HT1080 (cell line): ENCODE results near the gene USP15. TPM values are rescaled to one million over a fixed set of nuclear protein-coding genes. Genes with fewer than 3 reads are reported as not detected.
"Not testable (repeated sequence)": the region's sequence is repeated elsewhere in the genome, so short reads cannot be mapped to it uniquely, and the experiment has no call there.

ENCODE experiments used
- DNase-seq: peaks from one replicate; pipeline ENCODE4 v3.0.0-alpha.2; 2015; ENCODE audit warnings: low read depth
- total RNA-seq: library from RNA; depleted of rRNA; stranded (reverse); fragments of >200 nt; shearing (Covaris generic); gene quantifications from 2 replicates; pipeline ENCODE4 v1.2.3, GENCODE V29; 2014

Gene USP15
- total RNA-seq, 1 experiment from 2014 or later: 58.4 TPM

DNA sequence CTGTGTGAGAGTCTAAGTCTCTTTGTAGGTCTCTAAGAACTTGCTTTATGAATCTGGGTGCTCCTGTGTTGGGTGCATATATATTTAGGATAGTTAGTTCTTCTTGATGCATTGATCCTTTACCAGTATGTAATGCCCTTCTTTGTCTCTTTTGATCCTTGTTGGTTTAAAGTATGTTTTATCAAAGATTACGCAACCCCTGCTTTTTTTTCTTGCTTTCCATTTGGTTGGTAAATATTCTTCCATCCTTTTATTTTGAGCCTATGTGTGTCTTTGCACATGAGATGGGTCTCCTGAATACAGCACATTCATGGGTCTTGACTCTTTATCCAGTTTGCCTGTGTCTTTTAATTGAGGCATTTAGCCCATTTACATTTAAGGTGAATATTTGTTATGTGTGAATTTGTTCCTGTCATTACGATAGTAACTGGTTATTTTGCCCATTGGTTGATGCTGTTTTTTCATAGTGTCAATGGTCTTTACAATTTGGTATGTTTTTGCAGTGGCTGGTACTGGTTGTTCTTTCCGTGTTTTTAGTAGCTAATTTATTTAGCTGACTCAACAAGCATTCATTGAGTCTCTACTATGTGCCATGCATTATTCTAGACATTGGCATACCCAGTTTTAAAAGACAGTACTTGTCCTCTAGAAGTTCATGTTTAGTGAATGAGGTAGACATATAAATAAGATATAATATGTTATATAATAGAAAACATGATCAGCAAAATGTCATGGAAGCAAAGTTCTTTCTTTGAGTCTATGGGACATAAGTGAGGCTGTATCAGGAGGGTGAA is 108.4 kb downstream of the USP15 start:
- not testable (repeated sequence) for DNase-seq

DNA sequence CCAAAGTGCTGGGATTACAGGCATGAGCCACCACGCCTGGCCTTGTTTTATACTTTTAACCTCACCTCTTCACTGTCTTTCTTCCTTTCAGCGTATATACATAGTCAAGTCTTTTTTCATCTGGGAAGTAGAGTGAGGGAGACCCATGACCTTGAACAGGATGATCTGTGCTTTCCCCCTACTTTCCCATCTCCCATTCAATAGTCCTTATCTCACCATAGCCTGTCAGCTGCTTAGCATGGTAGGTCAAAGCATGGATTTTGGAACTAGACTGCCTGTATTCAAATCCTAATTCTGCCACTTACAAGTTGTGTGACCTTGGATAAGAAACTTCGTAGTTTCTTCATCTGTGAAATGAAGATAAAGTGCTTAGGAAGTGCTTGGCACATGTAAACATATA is 110.0 kb downstream of the USP15 start:
- DNase-seq: no peak

DNA sequence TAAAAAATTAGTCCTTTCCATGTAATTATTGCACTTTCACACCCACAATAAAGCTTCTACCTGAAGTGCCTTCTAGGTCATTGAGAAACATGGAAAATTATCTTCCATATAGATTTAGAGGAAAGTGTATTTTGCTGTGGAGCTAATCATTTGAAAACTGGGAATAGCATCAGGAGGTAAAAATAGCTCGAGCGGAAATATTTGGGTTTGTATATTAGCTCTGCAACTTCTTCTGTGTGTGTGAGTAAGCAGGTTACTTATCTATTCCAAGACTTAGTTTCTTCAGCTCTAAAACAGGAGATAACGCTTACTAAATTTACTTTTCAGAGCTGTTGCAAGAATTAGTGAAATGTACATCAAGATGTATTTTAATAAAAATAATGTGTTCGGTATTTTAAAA is 111.5 kb downstream of the USP15 start:
- no peak for DNase-seq

DNA sequence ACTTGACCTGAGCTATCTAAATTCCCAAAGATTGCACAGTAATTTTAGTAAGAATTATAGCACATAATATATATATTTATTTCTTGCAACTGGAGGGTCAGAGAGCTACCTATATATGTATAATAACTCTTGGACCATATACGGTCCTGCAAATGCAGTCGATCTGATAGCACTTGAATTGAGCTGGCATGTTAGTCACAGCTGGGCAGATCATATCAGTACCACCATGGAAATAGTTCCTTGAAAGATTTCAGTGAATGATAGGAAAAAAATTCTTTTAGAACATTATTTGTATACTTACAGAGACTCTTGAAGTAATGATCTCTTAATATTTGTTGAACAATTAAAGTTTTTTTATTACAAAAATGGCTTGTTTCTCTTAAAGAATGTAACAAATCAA is 111.9 kb downstream of the USP15 start:
- no peak for DNase-seq

DNA sequence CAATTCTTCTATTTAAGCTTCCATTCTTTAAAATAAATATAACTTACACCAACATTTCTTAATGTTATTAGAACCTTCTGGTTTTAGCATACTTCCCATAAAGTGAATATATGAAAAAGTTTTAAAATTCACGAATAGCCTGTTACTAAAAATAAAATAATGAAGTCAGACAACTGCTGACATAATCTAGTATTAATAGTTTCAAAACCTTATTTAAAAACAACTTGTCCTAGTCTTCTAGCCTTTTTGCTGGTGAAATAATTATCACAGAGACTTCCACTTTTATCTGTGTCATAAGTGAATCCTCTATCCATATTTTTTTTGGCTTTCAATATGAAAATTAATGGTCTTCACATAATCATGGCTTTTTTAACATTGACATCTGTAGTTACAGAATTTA is 112.6 kb downstream of the USP15 start:
- no peak for DNase-seq

DNA sequence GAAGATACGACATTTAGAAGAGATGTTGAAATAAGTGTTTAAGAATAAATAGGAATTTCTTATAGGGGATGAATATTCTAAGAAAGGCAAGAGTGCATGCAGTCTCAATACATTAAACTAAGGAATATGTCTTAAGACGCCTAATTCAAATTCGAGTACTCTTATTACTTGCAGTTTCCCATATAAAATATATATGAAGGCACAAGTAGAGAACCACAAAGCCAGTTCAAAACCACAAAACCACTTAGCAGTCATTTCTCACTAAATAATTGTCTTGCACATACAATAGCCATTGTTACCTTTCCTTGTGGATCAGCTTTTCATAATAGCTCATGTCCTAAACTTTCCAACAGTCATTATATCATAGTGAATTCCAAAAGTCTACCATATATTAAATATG is 115.4 kb downstream of the USP15 start:
- peak; percentile 49 for DNase-seq

DNA sequence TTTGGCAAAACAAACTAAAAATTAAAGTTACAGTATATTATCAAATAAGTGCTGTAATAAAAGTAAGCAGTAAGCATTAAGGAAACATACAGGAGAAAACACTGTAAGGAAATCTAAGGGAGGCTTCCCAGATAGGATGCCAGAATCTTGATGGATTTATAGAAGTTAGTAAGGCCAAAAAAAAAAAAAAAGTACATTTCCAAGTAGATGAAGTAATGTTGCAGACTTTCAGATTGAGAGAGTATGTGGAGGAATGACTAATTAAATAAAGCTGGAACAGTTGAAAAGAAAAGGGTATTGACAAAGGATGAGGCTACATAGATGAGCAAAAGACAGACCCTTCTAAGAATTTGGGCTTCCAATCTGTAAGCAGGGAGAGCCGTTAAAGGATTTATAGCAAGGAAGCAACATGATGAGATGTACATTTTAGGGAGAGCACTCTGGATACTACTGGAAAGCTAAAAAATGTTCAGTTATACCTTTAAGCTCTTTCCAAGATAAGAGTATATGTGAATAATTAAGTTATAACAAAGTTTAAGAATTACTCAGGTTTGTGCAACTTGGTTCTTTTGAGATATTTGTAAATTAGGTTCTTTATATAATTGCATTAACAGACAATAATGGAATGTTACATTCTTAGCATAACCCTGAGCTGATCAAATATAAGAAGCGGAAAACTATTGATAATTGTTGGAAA is 119.0 kb downstream of the USP15 start:
- no peak for DNase-seq

DNA sequence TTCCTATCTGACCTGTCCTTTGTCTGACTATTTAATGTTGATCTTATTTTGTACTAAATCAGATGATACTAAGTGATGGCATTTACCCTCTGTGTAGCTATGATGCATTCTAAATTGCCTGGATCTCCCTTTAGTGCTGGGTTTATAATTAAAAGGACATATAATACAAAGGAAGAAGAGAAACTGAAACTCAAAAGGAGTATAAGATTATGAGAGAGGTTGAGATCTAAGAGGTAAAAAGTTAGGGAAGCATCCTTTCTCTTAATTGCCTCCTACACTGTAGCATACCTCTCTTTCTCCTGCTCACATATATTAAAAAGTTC is 119.5 kb downstream of the USP15 start:
- DNase-seq: no peak

DNA sequence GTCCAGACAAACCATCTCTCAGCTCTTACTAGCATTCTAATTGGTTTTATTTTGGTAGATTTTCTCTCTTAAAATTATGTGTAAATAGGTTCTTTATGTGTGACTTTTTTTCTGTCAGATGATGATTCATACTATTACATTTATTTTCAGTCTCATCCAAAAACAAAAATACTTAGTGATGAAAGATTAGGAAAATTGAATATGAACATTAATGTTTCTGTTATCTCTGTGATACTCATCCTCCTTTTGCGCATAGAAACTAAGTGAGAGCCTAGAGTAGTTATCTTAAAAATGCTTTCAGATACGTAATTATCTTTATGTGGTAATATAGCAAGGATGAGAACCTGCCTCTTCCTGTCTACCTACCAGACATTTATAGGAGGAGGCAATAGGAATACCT is 122.3 kb downstream of the USP15 start:
- DNase-seq: no peak

DNA sequence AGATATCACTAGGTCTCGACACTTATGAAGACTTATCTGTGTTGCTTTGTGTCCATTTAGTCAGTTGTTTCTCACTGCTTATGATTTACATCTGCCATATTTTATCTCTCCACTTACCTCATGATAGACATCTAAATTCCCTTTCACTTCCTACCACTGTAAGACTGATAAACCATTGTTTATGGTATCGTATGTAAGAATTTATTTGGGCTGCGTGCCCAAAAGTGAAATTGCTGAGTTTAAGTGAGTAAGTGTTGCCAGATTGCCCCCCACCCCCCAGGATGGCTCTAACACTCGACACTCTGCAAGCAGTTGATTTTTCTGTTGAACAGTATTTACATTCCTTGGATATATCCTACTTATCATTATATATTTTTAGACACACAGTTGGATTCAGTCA is 136.5 kb downstream of the USP15 start:
- DNase-seq: no peak

DNA sequence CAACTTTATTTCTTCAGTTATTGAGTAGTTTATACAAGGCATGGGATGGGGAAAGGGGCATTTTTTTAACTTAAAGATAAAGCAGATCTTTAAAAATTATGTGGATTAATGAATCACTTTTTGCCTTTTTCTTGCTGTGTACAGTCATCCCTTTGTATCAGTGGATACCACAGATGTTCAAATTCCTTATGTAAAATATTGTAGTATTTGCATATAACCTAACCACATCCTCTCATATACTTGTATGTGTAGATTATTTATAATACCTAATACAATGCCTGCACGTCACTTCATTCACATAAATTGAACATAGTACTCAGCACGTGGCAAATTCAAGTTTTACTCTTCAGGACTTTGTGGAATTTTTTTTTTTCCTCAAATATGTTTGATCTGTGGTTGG is 139.9 kb downstream of the USP15 start:
- no peak for DNase-seq

DNA sequence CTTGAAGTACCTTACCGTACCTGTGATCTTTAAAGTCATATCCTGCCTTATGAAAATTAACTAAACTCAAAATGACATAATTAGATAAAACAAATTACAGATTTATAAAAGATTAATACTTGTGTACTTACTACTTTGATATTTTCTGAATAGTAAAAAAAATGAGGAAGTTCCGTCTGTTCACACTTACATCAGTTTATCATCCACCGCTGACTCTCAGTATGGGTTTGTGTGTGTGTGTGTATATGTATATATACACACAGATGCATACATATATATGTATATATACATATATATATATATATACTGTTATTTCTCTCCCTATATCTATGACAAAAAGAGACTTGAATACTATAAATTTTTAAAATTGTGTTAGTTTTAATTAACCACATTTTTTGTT is 141.4 kb downstream of the USP15 start:
- DNase-seq: no peak

DNA sequence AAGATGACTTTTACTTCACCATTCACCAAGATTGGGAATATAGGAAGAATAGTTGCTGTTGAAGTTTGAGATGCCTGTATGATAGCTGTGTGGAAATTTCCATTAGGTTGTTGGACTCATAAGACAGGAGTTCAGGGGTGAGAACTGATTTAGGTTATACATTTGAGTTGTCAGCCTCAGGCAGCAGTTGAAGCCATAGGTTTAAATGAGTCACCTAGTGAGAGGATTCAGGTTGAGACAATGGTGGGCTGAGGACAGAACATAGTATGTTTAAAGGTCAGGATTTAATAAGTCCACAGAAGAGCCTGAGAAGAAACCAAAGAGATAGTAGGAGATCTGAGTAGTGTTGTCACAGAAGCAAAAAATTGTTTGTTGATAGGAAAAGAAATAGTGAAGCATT is 142.8 kb downstream of the USP15 start:
- DNase-seq: no peak

DNA sequence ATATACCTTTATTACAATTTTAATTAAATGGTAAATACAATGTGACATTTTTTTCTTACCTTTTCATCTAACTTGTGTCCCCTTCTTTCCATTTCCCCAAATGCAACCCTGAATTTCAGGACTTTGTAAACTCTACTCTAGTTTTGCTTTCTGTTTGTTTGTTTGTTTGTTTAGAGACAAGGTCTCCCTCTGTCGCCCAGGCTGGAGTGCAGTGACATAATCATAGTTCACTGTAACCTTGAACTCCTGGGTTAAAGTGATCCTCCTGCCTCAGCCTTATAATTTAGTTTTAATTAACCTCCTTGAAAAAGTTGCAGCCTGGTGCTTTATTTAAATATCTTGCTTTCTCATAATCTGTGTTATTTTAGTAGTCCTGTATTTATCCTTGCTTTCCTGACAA is 147.4 kb downstream of the USP15 start:
- no peak for DNase-seq

DNA sequence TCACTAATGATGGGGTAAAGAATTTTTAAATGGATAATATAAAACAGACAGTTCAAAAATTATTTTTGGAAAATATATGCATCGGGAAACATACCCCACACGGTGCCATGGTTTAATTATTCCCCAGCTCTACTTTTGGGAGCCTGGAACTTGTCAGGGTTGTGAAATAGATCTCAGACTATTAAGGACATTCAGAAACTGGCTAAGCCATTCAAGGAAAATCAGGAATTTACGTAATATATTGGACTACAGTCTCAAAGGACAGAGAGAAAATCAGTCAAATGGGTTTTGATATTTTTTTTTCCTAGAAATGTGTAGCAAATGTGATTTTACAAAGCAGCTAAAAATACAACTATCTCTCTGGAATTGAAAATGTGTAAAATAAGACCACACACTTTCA is 148.9 kb downstream of the USP15 start:
- no peak for DNase-seq

DNA sequence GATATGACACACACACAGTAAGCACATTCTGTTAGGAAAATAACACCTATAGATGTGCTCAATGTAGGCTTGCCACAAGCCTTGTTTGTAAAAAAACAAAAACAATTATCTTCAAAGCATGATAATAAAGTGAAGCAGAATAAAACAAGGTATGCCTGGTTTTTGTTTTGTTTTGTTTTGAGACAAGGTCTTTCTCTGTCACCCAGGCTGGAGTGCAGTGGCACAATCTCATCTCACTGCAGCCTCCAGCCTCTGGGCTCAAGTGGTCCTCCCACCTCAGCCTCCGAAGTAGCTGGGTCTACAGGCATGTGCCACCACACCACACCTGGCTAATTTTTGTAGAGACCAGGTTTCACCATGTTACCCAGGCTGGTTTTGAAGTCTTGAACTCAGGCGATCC is 154.0 kb downstream of the USP15 start:
- DNase-seq: no peak

DNA sequence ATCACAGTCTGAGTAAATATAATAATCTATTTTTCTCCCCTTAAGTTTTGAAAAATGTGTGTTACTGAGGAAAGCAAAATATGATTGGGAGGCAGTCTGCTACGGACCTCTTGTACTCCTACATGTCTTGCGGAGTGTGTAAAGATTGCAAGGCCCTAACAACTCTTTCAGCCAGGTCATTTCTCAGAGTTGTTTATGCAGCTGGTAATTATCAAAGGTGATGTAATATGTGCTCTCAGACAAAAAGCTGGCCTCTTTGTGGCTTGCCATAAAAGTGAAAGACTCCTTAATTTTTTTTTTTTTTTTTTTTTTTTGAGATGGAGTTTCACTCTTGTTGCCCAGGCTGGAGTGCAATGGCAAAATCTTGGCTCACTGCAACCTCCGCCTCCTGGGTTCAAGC is 165.9 kb downstream of the USP15 start:
- DNase-seq: no peak

DNA sequence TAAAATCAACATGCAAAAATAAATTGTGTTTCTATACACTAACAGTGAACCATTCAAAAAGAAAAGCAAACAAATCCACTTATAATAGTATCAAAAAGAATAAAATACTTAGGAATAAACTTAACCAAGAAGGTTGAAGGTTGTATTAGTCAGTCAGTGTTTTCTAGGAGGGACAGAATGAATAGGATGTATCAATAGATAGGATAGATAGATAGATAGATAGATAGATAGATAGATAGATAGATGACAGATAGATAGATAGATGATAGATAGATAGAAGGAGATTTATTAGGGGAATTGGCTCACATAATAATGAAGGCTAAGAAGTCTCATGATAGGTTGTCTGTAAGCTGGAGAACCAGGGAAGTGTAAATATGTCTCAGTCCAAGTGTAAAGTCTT is 169.3 kb downstream of the USP15 start:
- no peak for DNase-seq

DNA sequence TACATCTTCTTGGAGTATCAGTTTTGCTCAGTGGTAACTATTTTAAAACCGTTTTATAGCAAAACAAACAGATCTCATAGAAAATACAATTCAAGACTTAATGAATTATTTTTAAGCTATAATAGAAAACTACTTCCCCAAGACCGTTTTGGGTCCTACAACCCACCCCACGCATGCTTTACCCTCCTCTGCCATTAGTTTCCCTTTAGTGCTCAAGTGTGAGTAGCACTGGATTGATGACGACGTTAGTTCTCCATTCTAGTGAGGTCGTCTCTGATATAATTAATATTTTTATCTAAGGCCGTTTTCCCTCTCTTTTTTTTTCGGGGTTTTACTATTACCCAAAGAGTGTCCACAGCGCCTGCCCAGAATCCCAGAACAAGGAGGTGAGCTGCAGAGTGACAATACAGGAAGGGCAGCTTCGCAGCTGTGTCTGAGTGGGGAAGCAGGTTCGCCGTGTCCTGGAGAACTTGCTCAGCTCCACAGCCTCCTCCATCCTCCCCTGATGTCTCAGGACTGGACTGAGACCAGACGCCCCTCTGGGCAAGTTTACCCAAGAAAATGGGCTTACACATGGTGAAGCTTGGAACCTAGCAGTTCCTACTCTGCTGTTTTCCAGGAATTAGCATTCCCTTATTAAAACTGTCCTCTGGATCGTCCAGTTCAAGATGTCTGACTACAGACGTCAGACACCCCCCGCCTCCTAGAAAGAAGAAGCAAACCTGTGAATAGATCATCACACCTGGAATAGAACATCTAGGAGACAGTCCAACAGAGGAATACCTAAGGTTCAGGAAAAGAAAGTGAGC is 174.5 kb downstream of the USP15 start:
- DNase-seq: peak; percentile 5

DNA sequence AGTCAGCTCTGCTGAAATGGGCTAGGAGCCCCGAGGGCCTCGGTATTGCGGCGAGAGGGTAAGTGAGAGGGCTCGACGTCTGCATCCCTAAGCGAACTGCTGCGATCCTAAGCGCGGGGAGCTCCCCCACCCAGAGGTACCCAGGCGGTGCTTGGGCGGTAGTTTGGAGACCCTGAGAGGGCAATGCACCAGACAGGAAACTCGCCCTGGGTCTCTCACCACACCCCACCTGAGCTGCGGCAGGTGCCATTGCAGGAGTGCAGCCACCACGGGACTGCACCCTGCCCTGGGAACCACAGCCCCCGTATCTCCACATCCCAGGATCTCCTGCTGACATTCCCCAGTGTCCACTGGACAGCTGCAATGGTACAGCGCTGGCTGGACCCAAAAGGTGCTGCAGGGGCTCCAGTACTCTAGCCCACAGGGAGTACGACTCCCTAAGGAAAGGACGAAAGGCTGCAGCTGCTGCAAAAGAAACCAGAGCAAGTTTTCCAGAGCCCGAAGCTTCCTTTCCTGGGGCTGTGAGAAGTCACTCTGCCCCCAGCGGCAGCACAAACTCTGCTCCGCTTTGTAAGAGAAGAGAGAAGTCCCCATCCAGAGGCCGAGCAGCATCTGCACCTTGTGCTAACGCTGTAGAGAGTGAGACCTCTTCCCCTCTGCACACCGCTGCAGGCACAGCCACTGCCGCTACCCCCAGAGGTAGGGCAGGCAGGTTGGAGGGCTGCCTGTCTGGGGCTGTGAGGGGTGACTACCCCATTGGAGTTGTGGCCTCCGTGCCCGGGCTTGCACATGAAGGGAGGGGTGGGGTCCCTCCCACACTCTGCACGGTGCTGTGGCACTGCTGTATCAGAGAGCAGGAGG is 175.3 kb downstream of the USP15 start:
- peak; percentile 60 for DNase-seq

DNA sequence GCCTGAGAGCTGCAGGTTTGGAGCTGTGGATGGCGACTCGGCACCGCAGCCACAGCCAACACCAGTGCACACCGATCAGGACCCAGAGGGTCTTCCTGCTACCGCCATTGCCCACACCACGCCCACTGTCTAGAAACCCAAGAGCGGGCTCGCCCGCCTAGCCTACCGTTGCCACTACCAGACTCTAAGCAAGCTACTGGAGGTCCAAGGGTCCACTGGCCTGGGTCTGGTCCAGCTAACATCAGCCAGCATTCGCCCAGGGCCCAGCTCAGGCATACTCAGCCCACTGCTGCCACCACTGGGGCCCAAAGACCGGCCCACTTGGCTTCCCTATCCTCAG is 175.9 kb downstream of the USP15 start:
- DNase-seq: no peak
